ENCODE results near the gene NSUN2. TPM values are rescaled to one million over a fixed set of nuclear protein-coding genes. Genes with fewer than 3 reads are reported as not detected.

NSUN2 gene
- total and polyA plus RNA-seq, 2 experiments from 2014 or later = 37.7 to 47.2 TPM

GRCh38 chr5:6583049-6583880, 49.6 kb downstream of the NSUN2 start:
- H3K27me3 ChIP-seq = peaks cover 78% of the 10 kb centered on the region

GRCh38 chr5:6582507-6583048, 50.3 kb downstream of the NSUN2 start:
- Histone ChIP-seq H3K4me3 (peak overlapping the region; percentile 23), H3K27ac (no peak overlapping the region), H3K27me3 (peaks cover 78% of the 10 kb centered on the region), H3K4me1 (ENCODE audit: low read depth) (no peaks in the 10 kb centered on the region), H3K9me3 (ENCODE audit: low read depth) (no peaks in the 10 kb centered on the region), H3K36me3 (no peaks in the 10 kb centered on the region)
- TF ChIP-seq CTCF (IDR thresholded peaks at IDR 0.05; ENCODE audit: low read depth, low read length) = no peak
- no peak for DNase-seq (ENCODE audit: low read depth in 1 of 2, low spot score in 1 of 2)

More at GRCh38 chr5:6583049-6583880, 49.6 kb downstream of the NSUN2 start:
- peak; percentile 32 for TF ChIP-seq CTCF (IDR thresholded peaks at IDR 0.05; ENCODE audit: low read depth, low read length)
- H3K9me3 ChIP-seq (ENCODE audit: low read depth) = no peaks in the 10 kb centered on the region
- no peaks in the 10 kb centered on the region for H3K4me1 ChIP-seq (ENCODE audit: low read depth)
- no peak overlapping the region for H3K27ac ChIP-seq
- peak; percentile 31 to 64 for DNase-seq (ENCODE audit: low read depth in 1 of 2, low spot score in 1 of 2)
- H3K4me3 ChIP-seq = peak overlapping the region; percentile 23
- no peaks in the 10 kb centered on the region for H3K36me3 ChIP-seq

- Histone ChIP-seq H3K27me3 (peaks cover 71% of the 10 kb centered on the region), H3K9me3 (ENCODE audit: low read depth) (no peaks in the 10 kb centered on the region), H3K4me3 (no peak overlapping the region), H3K27ac (no peak overlapping the region), H3K36me3 (no peaks in the 10 kb centered on the region), H3K4me1 (ENCODE audit: low read depth) (no peaks in the 10 kb centered on the region)
- no peak for TF ChIP-seq CTCF (IDR thresholded peaks at IDR 0.05; ENCODE audit: low read depth, low read length)
- DNase-seq (ENCODE audit: low read depth in 1 of 2, low spot score in 1 of 2) = peak in 1 of 2 donors; percentile 33
These were observed 51.1 kb downstream of the NSUN2 start for GRCh38 chr5:6581559-6582426.

GRCh38 chr5:6581090-6581489, 51.8 kb downstream of the NSUN2 start:
- Histone ChIP-seq H3K27me3 (peaks cover 64% of the 10 kb centered on the region), H3K4me3 (no peak overlapping the region), H3K4me1 (ENCODE audit: low read depth) (no peaks in the 10 kb centered on the region)

More at GRCh38 chr5:6581090-6581489, 51.8 kb downstream of the NSUN2 start:
- no peak for TF ChIP-seq CTCF (IDR thresholded peaks at IDR 0.05; ENCODE audit: low read depth, low read length)
- Histone ChIP-seq H3K27ac (no peak overlapping the region), H3K36me3 (no peaks in the 10 kb centered on the region), H3K9me3 (ENCODE audit: low read depth) (no peaks in the 10 kb centered on the region)
- no peak for DNase-seq (ENCODE audit: low read depth in 1 of 2, low spot score in 1 of 2)

Measured in cardiac muscle cell (in vitro differentiated cells and primary cell).